ENCODE results near the gene OOSP4A. TPM values are rescaled to one million over a fixed set of nuclear protein-coding genes. Genes with fewer than 3 reads are reported as not detected.

Gene OOSP4A
- total and polyA plus RNA-seq, 2 of the 4 experiments (the other 2 are of a cell fraction) = not detected

GRCh38 chr11:59931688-59932087 lies 32.1 kb upstream of the OOSP4A start:
- ChIA-PET POLR2A (ENCODE audit: unreplicated experiment) (no interaction called here), CTCF (no interaction called here)
- in situ Hi-C loops (cut with MboI; ENCODE audit: low sequenced_read_pairs) = no loop called here
- Histone ChIP-seq H3K27ac (ENCODE audit: insufficient read depth, low read length) (no peak overlapping the region), H2BK20ac (ENCODE audit: low read depth, low read length) (no peak overlapping the region), H2BK120ac (ENCODE audit: low read depth, low read length) (no peak overlapping the region), H3K56ac (ENCODE audit: extremely low read depth, insufficient read depth, low read length) (no peak overlapping the region), H3K18ac (ENCODE audit: low read depth, low read length) (no peak overlapping the region), H4K5ac (ENCODE audit: low read depth, low read length) (no peak overlapping the region), H2AFZ (replicated peaks; ENCODE audit: low read length, poor library complexity) (no peak overlapping the region), H3K9ac (ENCODE audit: low read depth, low read length) (no peak overlapping the region), H3K27me3 (ENCODE audit: control insufficient read depth, insufficient read depth, low read length) (no peaks in the 10 kb centered on the region), H3K9me3 (ENCODE audit: control insufficient read depth, insufficient read depth, low read length) (peaks cover 5% of the 10 kb centered on the region), H3K23ac (ENCODE audit: low read depth, low read length) (no peak overlapping the region), H3K9me1 (ENCODE audit: insufficient read depth, low read length) (no peaks in the 10 kb centered on the region), H2AK9ac (replicated peaks; ENCODE audit: low read depth, low read length, poor library complexity) (no peak overlapping the region), H2BK15ac (ENCODE audit: low read depth, low read length) (no peak overlapping the region), H3K4me2 (ENCODE audit: low read depth, low read length) (no peak overlapping the region), H3K4me1 (ENCODE audit: control insufficient read depth, insufficient read depth, low read length) (no peaks in the 10 kb centered on the region), H3K14ac (replicated peaks; ENCODE audit: low read depth, low read length) (no peak overlapping the region), H3K4me3 (ENCODE audit: insufficient read depth, low read depth, low read length) (no peak overlapping the region), H4K20me1 (ENCODE audit: insufficient read depth, low read length) (no peaks in the 10 kb centered on the region), H3K79me1 (ENCODE audit: low read depth in 1 of 2, low read length in 2 of 2) (no peaks in the 10 kb centered on the region), H4K91ac (ENCODE audit: insufficient read depth, low read depth, low read length) (no peak overlapping the region), H2AK5ac (ENCODE audit: low read depth, low read length) (no peak overlapping the region), H4K8ac (ENCODE audit: low read depth in 2 of 2, low read length in 2 of 2) (no peak overlapping the region), H3K36me3 (ENCODE audit: control insufficient read depth, insufficient read depth, low read length) (no peaks in the 10 kb centered on the region), H3K4ac (ENCODE audit: low read depth, low read length) (no peak overlapping the region), H2BK5ac (ENCODE audit: low read depth, low read length, poor library complexity, severe bottlenecking) (no peak overlapping the region)
- dilution Hi-C loops (cut with HindIII; ENCODE audit: low sequenced_read_pairs, unreplicated experiment) = no loop called here
- no TSS peak for BruUV-seq (replicated peaks)
- intact Hi-C loops (cut with micrococcal nuclease) = no loop called here
- TF ChIP-seq POLR2A (IDR thresholded peaks at IDR 0.05; ENCODE audit: low read depth, low read length) (no peak), FOS (IDR thresholded peaks at IDR 0.05; ENCODE audit: low read depth, low read length) (no peak), MAZ (IDR thresholded peaks at IDR 0.05; ENCODE audit: borderline replicate concordance, low read depth, low read length) (no peak), MAFK (IDR thresholded peaks at IDR 0.05; ENCODE audit: low read depth, low read length) (no peak), CHD1 (IDR thresholded peaks at IDR 0.05; ENCODE audit: low read depth, low read length) (no peak), CTCF (conservative IDR thresholded peaks at IDR 0.05; ENCODE audit: low read depth, low read length) (no peak), RAD21 (IDR thresholded peaks at IDR 0.05; ENCODE audit: low read length) (no peak), NFE2L2 (IDR thresholded peaks at IDR 0.05; ENCODE audit: low read depth, low read length) (no peak)
- DNase-seq = no peak
- 0% methylated on average over 1 of the region's 1 CpG; no CpG with 5 or more reads in 1 of the 2 experiments for WGBS, 2 experiments (ENCODE audit: extremely low coverage in 2 of 2, insufficient read length in 1 of 2)
- no peak for ATAC-seq (ENCODE audit: low read depth)

All from IMR-90 (cell line).